Measurements from ENCODE around the gene CUEDC2.
"Not testable (repeated sequence)": the region's sequence is repeated elsewhere in the genome, so short reads cannot be mapped to it uniquely, and the experiment has no call there.

Gene CUEDC2

GRCh38 chr10:102432162-102432950 lies at the start of gene CUEDC2:
CUEDC2 (minus strand) TSS chr10:102432574; CDS start chr10:102425188, 7,386 bp downstream.
- peak; percentile 85 for DNase-seq

GRCh38 chr10:102480396-102480795 lies 48.0 kb upstream of the CUEDC2 start:
- no peak for DNase-seq

- DNase-seq = no peak
These were observed 47.3 kb upstream of the CUEDC2 start for GRCh38 chr10:102479651-102480050.

GRCh38 chr10:102476466-102477141 lies 44.2 kb upstream of the CUEDC2 start:
- no peak for DNase-seq

- DNase-seq = no peak
These were observed 43.2 kb upstream of the CUEDC2 start for GRCh38 chr10:102475451-102476040.

GRCh38 chr10:102473445-102474331 lies 41.3 kb upstream of the CUEDC2 start:
- no peak for DNase-seq

- DNase-seq = no peak
These were observed 38.5 kb upstream of the CUEDC2 start for GRCh38 chr10:102470579-102471546.

- no peak for DNase-seq
These were observed 36.3 kb upstream of the CUEDC2 start for GRCh38 chr10:102468683-102469082.

- no peak for DNase-seq
These were observed 35.6 kb upstream of the CUEDC2 start for GRCh38 chr10:102467971-102468438.

- no peak for DNase-seq
These were observed 34.9 kb upstream of the CUEDC2 start for GRCh38 chr10:102467318-102467717.

GRCh38 chr10:102465466-102465865 lies 33.1 kb upstream of the CUEDC2 start:
- DNase-seq = no peak

GRCh38 chr10:102463983-102464382 lies 31.6 kb upstream of the CUEDC2 start:
- no peak for DNase-seq

GRCh38 chr10:102462512-102463054 lies 30.2 kb upstream of the CUEDC2 start:
- DNase-seq = no peak

GRCh38 chr10:102461187-102462054 lies 29.0 kb upstream of the CUEDC2 start:
- peak; percentile 47 for DNase-seq

- no peak for DNase-seq
These were observed 28.4 kb upstream of the CUEDC2 start for GRCh38 chr10:102460836-102461186.

GRCh38 chr10:102458656-102459055 lies 26.3 kb upstream of the CUEDC2 start:
- no peak for DNase-seq

GRCh38 chr10:102457591-102458150 lies 25.3 kb upstream of the CUEDC2 start:
- DNase-seq = peak; percentile 89

GRCh38 chr10:102455893-102456471 lies 23.6 kb upstream of the CUEDC2 start:
- DNase-seq = no peak

GRCh38 chr10:102454662-102455487 lies 22.5 kb upstream of the CUEDC2 start:
- not testable (repeated sequence) for DNase-seq
